Panc1 (cell line): Measurements from ENCODE around the gene ADAMTS19. TPM values are rescaled to one million over a fixed set of nuclear protein-coding genes. Genes with fewer than 3 reads are reported as not detected.

ENCODE experiments used
- ATAC-seq: fragments of 200-7000 bp; cut with Tn5 transposase; 2 replicates; pipeline ENCODE4 v1.9.1; 2020; ENCODE audit warnings: mild to moderate bottlenecking, moderate library complexity
- BruUV-seq: library from RNA; stranded (reverse); fragments of 400-500 nt; replicated peaks from 2 replicates; lab custom pipeline; 2021; lab: Mats Ljungman, UMichigan
- CTCF ChIA-PET: fragments of 300-600 bp; sonication (Branson Sonifier 250); formaldehyde crosslinking; loops from one replicate; lab custom pipeline; 2022; ENCODE audit warnings: antibody characterized with exemption; lab: Charles Lee
- POLR2A ChIA-PET: fragments of 300-600 bp; sonication (Branson Sonifier 250); formaldehyde crosslinking; loops from one replicate; lab custom pipeline; 2022; ENCODE audit warnings: antibody characterized with exemption; lab: Charles Lee
- DNase-seq: peaks from one replicate; pipeline ENCODE4 v3.0.0-alpha.2; 2010; ENCODE audit warnings: low read depth, low spot score
- H3K27ac ChIP-seq: 2 replicates; pipeline ENCODE4 v1.5.1; 2011; ENCODE audit warnings: mild to moderate bottlenecking, low read length, inconsistent platforms
- H3K27me3 ChIP-seq: fragments of 200-500 bp; sonication (Bioruptor generic); 2 replicates; pipeline ENCODE4 v1.6.0; 2014; ENCODE audit warnings: low read length, inconsistent platforms; ENCODE audit not compliant: control insufficient read depth, insufficient read depth
- H3K36me3 ChIP-seq: fragments of 200-500 bp; sonication (Bioruptor generic); 2 replicates; pipeline ENCODE4 v1.5.1; 2014; ENCODE audit warnings: inconsistent platforms, mild to moderate bottlenecking, low read length, moderate library complexity; ENCODE audit not compliant: control insufficient read depth, insufficient read depth
- H3K4me1 ChIP-seq: 2 replicates; pipeline ENCODE4 v1.5.1; 2011; ENCODE audit warnings: inconsistent platforms, mild to moderate bottlenecking, low read length, moderate library complexity; ENCODE audit not compliant: control insufficient read depth, insufficient read depth
- H3K4me3 ChIP-seq, 2 experiments: 2 replicates each; pipeline ENCODE4 v1.5.1; 2011 to 2012; ENCODE audit warnings: low read depth in 2 of 2, low read length in 2 of 2, mild to moderate bottlenecking in 2 of 2, inconsistent platforms in 1 of 2, moderate library complexity in 1 of 2
- H3K9me3 ChIP-seq: fragments of 200-500 bp; sonication (Bioruptor generic); 2 replicates; pipeline ENCODE4 v1.5.1; 2014; ENCODE audit warnings: low read depth, mild to moderate bottlenecking, inconsistent platforms, low read length, moderate library complexity; ENCODE audit not compliant: control insufficient read depth, insufficient read depth
- POLR2AphosphoS5 ChIP-seq: IDR thresholded peaks from 2 replicates; pipeline ENCODE4 v1.6.1; 2012; ENCODE audit warnings: mild to moderate bottlenecking, low read depth, low read length, moderate library complexity
- SIN3A ChIP-seq: IDR thresholded peaks from 2 replicates; pipeline ENCODE4 v1.6.1; 2012; ENCODE audit warnings: low read depth, mild to moderate bottlenecking, low read length, moderate library complexity, borderline replicate concordance; ENCODE audit not compliant: insufficient read depth
- TCF7L2 ChIP-seq: IDR thresholded peaks from 2 replicates; pipeline ENCODE4 v1.6.1; 2011; ENCODE audit warnings: mild to moderate bottlenecking, low read depth, low read length, inconsistent platforms
- in situ Hi-C: cut with HindIII; loops from 2 replicates; pipeline ENCODE4 v1.10.0; 2016; ENCODE audit warnings: low sequenced_read_pairs, low pct_unique_long_range_greater_than_20kb
- intact Hi-C: fragments of 100-400 bp; cut with micrococcal nuclease; formaldehyde crosslinking; loops from one replicate; pipeline ENCODE4 v1.10.0; 2022; ENCODE audit not compliant: unreplicated experiment
- total RNA-seq: library from RNA; stranded (reverse); gene quantifications from one replicate; pipeline ENCODE4 v1.2.1, GENCODE V29; 2021; ENCODE audit not compliant: unreplicated experiment
- TF ChIP-seq, protein P1 (sequence below), 2 experiments: IDR thresholded peaks; 2 replicates each; pipeline ENCODE4 v1.6.1; 2011 to 2012; ENCODE audit warnings: low read depth in 2 of 2, control low read depth in 1 of 2, low read length in 1 of 2, mild to moderate bottlenecking in 1 of 2, moderate library complexity in 1 of 2; ENCODE audit not compliant: insufficient read depth in 1 of 2
- TF ChIP-seq, protein P2 (sequence below): fragments of 450-650 bp; IDR thresholded peaks from 2 replicates; pipeline ENCODE4 v1.5.1; 2017; ENCODE audit warnings: mild to moderate bottlenecking

Gene ADAMTS19
- total RNA-seq, 1 experiment from 2014 or later: not detected

DNA sequence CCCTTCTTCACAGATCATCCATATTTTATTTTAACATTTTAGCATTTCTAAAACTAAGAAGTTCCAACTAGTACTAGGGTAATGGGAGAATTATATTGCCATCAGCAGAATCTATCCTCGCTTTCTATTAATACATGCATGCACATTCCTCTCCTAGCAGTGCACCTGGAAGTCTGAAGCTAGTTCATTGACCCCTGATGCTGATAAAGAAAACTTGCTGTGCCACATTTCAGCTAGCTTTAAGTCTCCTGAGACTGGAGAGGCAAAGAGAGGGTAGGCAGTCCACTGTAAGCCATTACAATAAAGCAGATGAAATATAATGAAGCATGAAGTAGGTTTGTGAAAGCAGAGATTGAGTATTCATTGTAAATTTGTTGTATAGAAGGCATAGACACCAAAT is 303.6 kb downstream of the ADAMTS19 start:
- H3K4me1 ChIP-seq: no peaks in the 10 kb centered on the region
- in situ Hi-C loops (no loop called here), intact Hi-C loops (no loop called here)
- H3K27ac ChIP-seq: no peak overlapping the region
- POLR2A ChIA-PET: no interaction called here
- ATAC-seq (no peak), DNase-seq (no peak)
- CTCF ChIA-PET: interaction anchor here (0.5 kb wide), 1 partner anchor 1262 kb away, joined by 3 read pairs; no protein-coding TSS in a partner anchor
- H3K9me3 ChIP-seq: no peaks in the 10 kb centered on the region
- TF ChIP-seq, protein P1, sequence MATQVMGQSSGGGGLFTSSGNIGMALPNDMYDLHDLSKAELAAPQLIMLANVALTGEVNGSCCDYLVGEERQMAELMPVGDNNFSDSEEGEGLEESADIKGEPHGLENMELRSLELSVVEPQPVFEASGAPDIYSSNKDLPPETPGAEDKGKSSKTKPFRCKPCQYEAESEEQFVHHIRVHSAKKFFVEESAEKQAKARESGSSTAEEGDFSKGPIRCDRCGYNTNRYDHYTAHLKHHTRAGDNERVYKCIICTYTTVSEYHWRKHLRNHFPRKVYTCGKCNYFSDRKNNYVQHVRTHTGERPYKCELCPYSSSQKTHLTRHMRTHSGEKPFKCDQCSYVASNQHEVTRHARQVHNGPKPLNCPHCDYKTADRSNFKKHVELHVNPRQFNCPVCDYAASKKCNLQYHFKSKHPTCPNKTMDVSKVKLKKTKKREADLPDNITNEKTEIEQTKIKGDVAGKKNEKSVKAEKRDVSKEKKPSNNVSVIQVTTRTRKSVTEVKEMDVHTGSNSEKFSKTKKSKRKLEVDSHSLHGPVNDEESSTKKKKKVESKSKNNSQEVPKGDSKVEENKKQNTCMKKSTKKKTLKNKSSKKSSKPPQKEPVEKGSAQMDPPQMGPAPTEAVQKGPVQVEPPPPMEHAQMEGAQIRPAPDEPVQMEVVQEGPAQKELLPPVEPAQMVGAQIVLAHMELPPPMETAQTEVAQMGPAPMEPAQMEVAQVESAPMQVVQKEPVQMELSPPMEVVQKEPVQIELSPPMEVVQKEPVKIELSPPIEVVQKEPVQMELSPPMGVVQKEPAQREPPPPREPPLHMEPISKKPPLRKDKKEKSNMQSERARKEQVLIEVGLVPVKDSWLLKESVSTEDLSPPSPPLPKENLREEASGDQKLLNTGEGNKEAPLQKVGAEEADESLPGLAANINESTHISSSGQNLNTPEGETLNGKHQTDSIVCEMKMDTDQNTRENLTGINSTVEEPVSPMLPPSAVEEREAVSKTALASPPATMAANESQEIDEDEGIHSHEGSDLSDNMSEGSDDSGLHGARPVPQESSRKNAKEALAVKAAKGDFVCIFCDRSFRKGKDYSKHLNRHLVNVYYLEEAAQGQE (IDR thresholded peaks at IDR 0.05; ENCODE audit: insufficient read depth in 1 of 2, low read depth in 2 of 2, low read length in 1 of 2): no peak
- TF ChIP-seq TCF7L2: no peak
- TF ChIP-seq SIN3A: no peak
- no peak for TF ChIP-seq POLR2AphosphoS5
- TF ChIP-seq, protein P2, sequence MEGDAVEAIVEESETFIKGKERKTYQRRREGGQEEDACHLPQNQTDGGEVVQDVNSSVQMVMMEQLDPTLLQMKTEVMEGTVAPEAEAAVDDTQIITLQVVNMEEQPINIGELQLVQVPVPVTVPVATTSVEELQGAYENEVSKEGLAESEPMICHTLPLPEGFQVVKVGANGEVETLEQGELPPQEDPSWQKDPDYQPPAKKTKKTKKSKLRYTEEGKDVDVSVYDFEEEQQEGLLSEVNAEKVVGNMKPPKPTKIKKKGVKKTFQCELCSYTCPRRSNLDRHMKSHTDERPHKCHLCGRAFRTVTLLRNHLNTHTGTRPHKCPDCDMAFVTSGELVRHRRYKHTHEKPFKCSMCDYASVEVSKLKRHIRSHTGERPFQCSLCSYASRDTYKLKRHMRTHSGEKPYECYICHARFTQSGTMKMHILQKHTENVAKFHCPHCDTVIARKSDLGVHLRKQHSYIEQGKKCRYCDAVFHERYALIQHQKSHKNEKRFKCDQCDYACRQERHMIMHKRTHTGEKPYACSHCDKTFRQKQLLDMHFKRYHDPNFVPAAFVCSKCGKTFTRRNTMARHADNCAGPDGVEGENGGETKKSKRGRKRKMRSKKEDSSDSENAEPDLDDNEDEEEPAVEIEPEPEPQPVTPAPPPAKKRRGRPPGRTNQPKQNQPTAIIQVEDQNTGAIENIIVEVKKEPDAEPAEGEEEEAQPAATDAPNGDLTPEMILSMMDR: no peak
- H3K4me3 ChIP-seq: no peak overlapping the region
- H3K27me3 ChIP-seq: no peaks in the 10 kb centered on the region
- no TSS peak for BruUV-seq
- no peaks in the 10 kb centered on the region for H3K36me3 ChIP-seq

DNA sequence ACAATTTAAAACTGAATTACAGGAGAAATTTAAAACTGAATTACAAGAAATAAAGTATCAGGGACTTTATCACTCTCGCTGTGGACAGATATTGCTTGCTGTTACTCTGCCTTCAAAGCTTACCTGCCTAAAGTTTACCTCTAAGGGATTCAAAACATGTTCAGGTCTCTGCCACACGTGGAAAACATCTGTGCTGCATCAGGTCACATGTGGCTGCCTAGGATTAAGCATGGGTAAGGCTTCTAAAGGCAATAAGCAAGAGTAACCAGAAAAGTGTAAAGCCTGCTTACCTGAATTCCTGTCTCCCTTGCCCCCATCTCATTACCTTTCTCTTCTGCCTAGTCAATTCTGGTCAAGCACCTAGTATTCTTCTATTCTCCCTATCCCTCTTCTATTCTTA is 306.7 kb downstream of the ADAMTS19 start:
- ATAC-seq: no peak
- Histone ChIP-seq H3K27ac (no peak overlapping the region), H3K4me1 (no peaks in the 10 kb centered on the region), H3K27me3 (no peaks in the 10 kb centered on the region), H3K4me3 (no peak overlapping the region), H3K36me3 (no peaks in the 10 kb centered on the region), H3K9me3 (no peaks in the 10 kb centered on the region)
- CTCF ChIA-PET: no interaction called here
- TF ChIP-seq SIN3A: no peak
- DNase-seq: no peak
- POLR2A ChIA-PET: interaction anchor here (0.7 kb wide), 1 partner anchor 235 kb away, joined by 9 read pairs; no protein-coding TSS in a partner anchor
- in situ Hi-C loops: no loop called here
- intact Hi-C loops: no loop called here
- no TSS peak for BruUV-seq

DNA sequence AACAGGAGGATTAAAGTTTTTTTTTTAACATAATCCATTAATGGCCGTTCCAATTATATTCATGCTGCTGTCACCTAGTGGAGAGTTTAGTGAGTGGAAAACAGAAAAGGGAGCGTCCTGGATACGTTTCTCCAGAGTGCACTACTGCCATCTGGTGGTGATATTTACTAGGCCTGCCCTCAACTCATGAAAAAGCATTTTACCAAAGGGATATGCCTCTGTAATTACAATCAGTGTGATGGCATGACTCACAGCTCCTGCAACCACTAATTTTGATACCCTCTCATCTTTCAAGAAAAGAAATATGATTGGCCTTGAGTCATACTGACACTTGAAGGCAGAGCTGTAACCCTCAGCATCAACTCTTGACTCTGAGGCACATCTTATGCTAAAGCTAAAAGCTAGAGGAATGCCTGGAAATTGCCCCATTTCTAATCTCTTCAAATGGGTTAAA is 307.9 kb downstream of the ADAMTS19 start:
- DNase-seq: peak; percentile 78
- Histone ChIP-seq H3K4me1 (no peaks in the 10 kb centered on the region), H3K27ac (no peak overlapping the region), H3K9me3 (no peaks in the 10 kb centered on the region), H3K27me3 (no peaks in the 10 kb centered on the region), H3K4me3 (no peak overlapping the region), H3K36me3 (no peaks in the 10 kb centered on the region)
- intact Hi-C loops: loop anchor here (2.0 kb wide), 3 partner anchors 103 to 863 kb away; no protein-coding TSS in a partner anchor
- ChIA-PET CTCF (no interaction called here), POLR2A (no interaction called here)
- peak; percentile 94 for ATAC-seq
- BruUV-seq: no TSS peak
- in situ Hi-C loops: no loop called here
- no peak for TF ChIP-seq TCF7L2
- TF ChIP-seq SIN3A: no peak
- TF ChIP-seq, protein P2: peak; percentile 95
- no peak for TF ChIP-seq POLR2AphosphoS5
- TF ChIP-seq, protein P1 (IDR thresholded peaks at IDR 0.05; ENCODE audit: insufficient read depth in 1 of 2, low read depth in 2 of 2, low read length in 1 of 2): no peak
